NCI-H748 (cell line): ENCODE results near the gene FBXO2.

ENCODE experiments used
- DNase-seq: peaks from one replicate; lab custom pipeline; 2025; ENCODE audit not compliant: unreplicated experiment; lab: John Stamatoyannopoulos, UW

Gene FBXO2

DNA sequence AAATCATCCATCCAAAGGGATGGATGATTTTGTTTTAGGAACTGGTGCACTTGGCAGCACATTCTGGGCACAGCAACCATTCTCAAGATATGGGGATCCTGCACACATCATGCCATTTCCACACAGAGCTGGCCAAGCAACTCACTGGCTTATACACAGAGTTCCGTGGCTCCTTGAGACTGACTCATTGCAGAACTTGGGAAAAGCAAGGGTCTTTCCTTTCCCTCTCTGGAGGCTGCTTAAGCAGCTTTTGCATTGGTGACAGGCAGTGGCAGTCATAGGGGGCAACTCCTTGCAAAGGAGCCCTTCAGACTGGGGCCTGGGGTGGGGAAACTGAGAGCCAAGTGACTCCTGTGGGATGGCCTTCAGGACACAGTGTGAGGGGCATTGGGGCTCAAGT lies 28.6 kb upstream of the FBXO2 start:
- DNase-seq, result no peak

- no peak for DNase-seq
These were observed 28.1 kb upstream of the FBXO2 start for GRCh38 chr1:11682287-11682771.

GRCh38 chr1:11681071-11681771 lies 27.0 kb upstream of the FBXO2 start, which contains the start of gene MAD2L2:
Gene MAD2L2 (minus strand): TSS chr1:11681148. CDS start chr1:11680601, 547 bp downstream.
- DNase-seq, result peak; percentile 92

GRCh38 chr1:11680270-11681070 lies 26.2 kb upstream of the FBXO2 start:
- DNase-seq, result peak; percentile 59

GRCh38 chr1:11678442-11678841 lies 24.2 kb upstream of the FBXO2 start:
- DNase-seq, result no peak

GRCh38 chr1:11676386-11677103 lies 22.3 kb upstream of the FBXO2 start:
- DNase-seq, result no peak

GRCh38 chr1:11675325-11675724 lies 21.1 kb upstream of the FBXO2 start:
- no peak for DNase-seq

DNA sequence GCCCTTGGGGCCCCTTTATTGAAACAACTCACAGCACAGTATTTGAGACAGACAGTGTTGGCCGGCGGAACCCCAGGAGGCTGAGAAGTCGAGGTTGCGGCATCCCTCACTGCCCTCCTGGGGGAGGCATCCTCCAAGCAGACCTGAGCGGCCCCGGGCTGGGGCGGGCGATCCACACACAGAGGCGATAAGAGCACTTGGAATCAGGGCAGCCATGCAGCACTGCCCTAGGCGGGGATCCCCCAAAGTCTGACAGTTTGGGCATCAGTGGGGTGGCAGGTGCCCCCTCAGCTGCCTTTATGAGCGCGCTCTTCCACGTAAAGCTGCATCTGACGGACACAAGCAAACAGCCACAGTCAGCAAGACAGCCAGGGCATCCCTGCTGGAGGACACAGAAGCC lies 20.3 kb upstream of the FBXO2 start:
- no peak for DNase-seq

DNA sequence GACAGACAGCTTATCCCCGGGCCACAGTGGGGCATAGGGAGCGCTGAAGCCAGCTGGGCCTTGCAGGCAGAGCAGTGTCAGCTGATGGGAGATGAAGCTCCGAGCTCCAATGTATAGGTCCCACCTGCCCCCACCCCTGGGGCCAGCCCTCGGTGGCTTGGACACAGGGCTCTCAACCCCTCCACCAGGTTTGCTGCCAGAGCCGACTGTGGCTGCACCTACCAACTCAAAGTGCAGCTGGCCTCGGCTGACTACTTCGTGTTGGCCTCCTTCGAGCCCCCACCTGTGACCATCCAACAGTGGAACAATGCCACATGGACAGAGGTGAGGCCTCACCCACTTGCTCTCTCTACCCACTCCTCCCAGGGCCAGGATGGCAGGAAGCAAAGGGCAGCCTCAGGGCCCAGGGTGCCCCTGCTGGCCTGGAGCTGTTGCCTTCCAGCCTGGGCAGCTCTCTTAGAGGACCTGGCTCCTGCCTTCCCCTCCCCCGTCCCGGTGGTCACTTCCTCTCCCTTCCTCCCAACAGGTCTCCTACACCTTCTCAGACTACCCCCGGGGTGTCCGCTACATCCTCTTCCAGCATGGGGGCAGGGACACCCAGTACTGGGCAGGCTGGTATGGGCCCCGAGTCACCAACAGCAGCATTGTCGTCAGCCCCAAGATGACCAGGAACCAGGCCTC lies 19.0 kb upstream of the FBXO2 start:
- DNase-seq, result no peak

DNA sequence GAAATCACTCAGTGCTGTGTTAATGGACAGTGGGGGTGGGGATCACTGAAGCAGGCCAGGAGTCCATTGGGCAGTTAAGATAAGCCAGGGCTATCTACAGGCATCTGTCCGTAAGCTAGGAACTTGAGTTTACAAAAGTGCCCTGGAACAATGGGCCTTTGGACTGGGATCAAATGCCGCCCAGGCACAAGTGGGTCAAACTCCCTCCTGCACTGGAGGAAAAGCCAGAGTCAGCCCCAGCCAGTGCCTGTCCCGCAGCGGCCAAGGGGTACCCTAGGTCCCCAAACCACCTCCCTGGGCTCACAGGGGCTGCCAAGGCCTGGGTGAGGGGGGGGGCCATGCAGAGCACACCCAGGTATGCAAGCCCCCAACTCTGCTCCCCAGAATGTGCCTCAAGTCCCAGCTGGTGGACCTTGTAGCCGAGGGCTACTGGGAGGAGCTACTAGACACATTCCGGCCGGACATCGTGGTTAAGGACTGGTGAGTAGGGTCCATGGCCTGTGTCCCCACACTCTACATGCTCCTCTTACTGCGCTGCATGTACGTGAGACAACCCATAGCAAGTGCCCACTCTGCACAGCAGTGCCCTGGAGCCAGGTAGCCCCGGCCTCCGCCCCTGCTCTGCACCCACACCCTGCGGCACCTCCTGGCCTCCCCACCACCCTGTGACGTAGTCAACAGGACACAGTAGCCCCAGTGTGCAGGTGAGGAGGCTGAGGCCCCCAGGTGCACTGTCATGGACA lies 17.5 kb upstream of the FBXO2 start:
- no peak for DNase-seq

DNA sequence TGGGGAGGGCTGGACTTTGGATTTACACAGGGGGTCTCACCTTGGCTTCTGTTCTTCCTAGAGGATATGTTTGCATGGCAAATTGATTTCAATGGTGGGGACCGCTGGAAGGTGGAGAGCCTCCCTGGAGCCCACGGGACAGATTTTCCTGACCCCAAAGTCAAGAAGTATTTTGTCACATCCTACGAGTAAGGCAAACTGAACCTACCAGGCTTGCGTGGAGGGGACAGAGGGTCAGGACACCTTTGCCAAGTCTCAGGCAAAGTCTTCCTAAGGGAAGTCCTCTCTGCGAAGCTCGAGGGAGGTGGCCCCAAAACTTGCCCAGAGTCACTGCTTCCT lies 16.9 kb upstream of the FBXO2 start:
- DNase-seq, result no peak

GRCh38 chr1:11670747-11671146 lies 16.5 kb upstream of the FBXO2 start:
- no peak for DNase-seq

- no peak for DNase-seq
These were observed 14.3 kb upstream of the FBXO2 start for GRCh38 chr1:11668516-11668915.

- peak; percentile 30 for DNase-seq
These were observed 10.3 kb upstream of the FBXO2 start for GRCh38 chr1:11664336-11665065.

DNA sequence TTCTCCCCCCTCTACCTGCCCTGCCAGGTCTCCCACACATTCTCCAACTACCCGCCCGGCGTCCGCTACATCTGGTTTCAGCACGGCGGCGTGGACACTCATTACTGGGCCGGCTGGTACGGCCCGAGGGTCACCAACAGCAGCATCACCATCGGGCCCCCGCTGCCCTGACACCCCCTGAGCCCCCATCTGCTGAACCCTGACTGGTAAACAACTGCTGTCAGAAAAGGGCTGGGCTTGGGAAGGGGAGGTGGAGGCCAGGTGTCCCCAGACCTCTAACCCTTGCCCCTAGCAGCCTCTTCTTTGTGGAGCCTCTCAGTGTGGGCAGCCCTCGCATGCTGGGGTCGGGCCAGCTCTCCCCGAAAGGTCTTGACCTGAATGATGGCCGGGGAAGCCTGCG lies 6.9 kb upstream of the FBXO2 start:
- no peak for DNase-seq

- DNase-seq, result no peak
These were observed 5.5 kb upstream of the FBXO2 start for GRCh38 chr1:11659748-11660147.

- DNase-seq, result no peak
These were observed 4.3 kb upstream of the FBXO2 start for GRCh38 chr1:11658542-11658941.

DNA sequence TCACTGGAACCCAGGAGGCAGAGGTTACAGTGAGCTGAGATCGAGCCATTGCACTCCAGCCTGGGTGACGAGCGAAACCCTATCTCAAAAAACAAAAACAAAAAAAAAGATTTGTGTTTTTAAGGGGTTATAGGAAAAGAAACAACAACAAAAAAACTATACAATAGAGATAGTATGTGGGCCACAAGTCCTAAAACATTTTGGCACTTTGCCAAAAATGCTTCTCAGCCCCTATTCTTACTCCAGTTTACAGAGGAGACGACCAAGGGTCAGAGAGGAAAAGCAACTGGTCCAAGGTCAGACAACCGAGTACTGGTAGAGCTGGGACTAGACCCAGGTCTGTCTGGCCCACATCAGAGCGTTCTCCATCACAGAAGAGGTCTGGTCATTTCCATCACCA lies 3.4 kb upstream of the FBXO2 start:
- no peak for DNase-seq

DNA sequence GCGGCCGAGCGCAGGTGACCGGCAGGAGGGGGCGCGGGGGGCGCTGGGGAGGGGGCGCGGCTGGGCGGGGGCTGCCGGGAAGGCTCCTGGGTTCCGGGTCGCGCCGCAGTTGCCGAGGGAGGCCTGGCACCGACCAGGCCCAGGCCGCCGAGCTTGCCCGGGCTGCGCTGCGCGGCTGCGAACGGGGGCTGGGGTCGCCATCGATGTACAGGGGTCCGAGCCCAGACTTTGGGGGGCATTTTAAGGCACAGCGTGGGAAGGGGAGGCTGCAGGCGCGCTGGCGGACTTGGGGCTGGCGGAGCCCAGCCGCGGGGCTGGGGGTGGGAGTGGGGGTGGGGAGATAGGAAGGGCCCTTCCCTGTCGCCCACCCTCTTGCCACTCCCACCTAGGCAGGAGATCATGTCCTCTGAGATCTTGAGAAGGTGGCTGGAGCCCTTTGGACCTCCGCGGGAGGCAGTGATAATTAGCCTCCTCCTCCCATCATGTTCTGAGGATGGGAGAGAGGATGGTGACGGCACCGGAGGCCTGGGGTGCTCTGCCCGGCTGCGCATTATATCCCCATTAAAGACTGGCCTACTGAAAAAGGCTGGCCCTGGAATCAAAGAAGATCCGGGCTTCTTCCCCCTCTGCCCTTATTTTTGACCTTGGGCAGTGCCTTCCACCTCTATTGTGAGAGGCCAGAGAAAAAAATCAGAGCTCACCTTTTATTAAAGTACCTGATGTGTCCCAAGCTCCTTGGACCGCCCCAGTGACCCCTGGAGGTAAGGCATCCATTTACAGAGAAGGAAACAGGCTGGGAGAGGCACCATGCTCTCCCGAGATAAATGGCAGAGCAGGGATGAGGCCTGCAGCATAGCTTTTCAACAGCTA lies 945 bp upstream of the FBXO2 start:
- no peak for DNase-seq
